Pancreas (tissue), 10 donors: ENCODE results near the gene ATXN8OS. TPM values are rescaled to one million over a fixed set of nuclear protein-coding genes. Genes with fewer than 3 reads are reported as not detected.

Source experiments
- ATAC-seq, 4 donors: fragments of 200-7000 bp; cut with Tn5 transposase; one replicate each; pipeline versions ENCODE4 v1.8.0 to v1.9.1; 2020; ENCODE audit warnings: mild to moderate bottlenecking in 4 of 4, moderate library complexity in 4 of 4
- DNase-seq, 6 donors: peaks; one replicate each; pipeline ENCODE4 v3.0.0-alpha.2; 2020
- FAIRE-seq: peaks from 2 replicates; lab custom pipeline; 2012; peaks lifted over from hg19 to GRCh38; lab: Jason Lieb, UNC
- H3K27ac ChIP-seq, 4 donors: fragments of 200-600 bp; sonication (generic); 1 replicate in 3 of 4; 2 replicates in 1 of 4; pipeline versions ENCODE4 v1.5.0 to v1.8.0; 2020
- H3K27me3 ChIP-seq, 4 donors: fragments of 200-600 bp; one replicate each; pipeline ENCODE4 v1.8.0; 2021
- H3K36me3 ChIP-seq, 3 donors: fragments of 200-600 bp; sonication (generic) in 1 of 3; one replicate each; pipeline versions ENCODE4 v1.5.0 to v1.8.0; 2020 to 2021
- H3K4me1 ChIP-seq, 3 donors: fragments of 200-600 bp; one replicate each; pipeline ENCODE4 v1.8.0; 2021
- H3K4me3 ChIP-seq, 4 donors: fragments of 200-600 bp; sonication (generic) in 2 of 4; one replicate each; pipeline versions ENCODE4 v1.5.0 to v1.8.0; 2020 to 2021
- H3K9me3 ChIP-seq, 4 donors: fragments of 200-600 bp; one replicate each; pipeline ENCODE4 v1.8.0; 2021
- WGBS, 2 donors: extraction: QIAGEN DNeasy Blood & Tissue Kit; methylation state at CpG; one replicate each; pipeline ENCODE4 v1.1.7; 2013; 5-methylcytosine and 5-hydroxymethylcytosine counted together
- intact Hi-C, 3 donors: fragments of 100-400 bp; cut with DNase I; formaldehyde crosslinking; loops; one replicate each; pipeline versions ENCODE4 v1.11.1 to v1.14.2; 2022
- polyA plus RNA-seq, 2 donors: library from polyadenylated mRNA; stranded (reverse); fragments of 200-250 nt; gene quantifications; one replicate each; pipeline ENCODE4 v1.2.3, GENCODE V29; 2013
- total RNA-seq, 6 donors: library from RNA; stranded (reverse); fragmentation: NEBNext Ultra II Directional in 4 of 6; extraction: Animal tissue kit (Norgen Biotek cat#: 25700) in 4 of 6; gene quantifications; one replicate each; pipeline versions ENCODE4 v1.2.1 to v1.2.4, GENCODE V29; 2021 to 2023
- TF ChIP-seq, protein P1 (sequence below), 4 donors: fragments of 200-600 bp; sonication (generic) in 3 of 4; IDR thresholded peaks; one replicate each; pipeline versions ENCODE4 v1.5.0 to v1.8.0; 2021; ENCODE audit warnings: antibody characterized with exemption in 4 of 4
- donor health status: healthy with polysubstance abuse.
- donor health status: DM: no; HTN: no; CAD: no; lungs with moderate emphysema.
- donor health status: DM: no; HTN: no; CAD: no.
- donor health status: control.
- donor health status: control.
- donor health status: Bipolar disorder and iron deficiency.
- donor health status: DM: yes; HTN: yes; CAD: no.
- donor health status: DM: no; HTN: no; CAD: no.
- donor health status: DM: no; HTN: no; CAD: no.
- donor health status: DM: yes; HTN: yes; CAD: no.

The ATXN8OS gene
- total RNA-seq (not detected), polyA plus RNA-seq (not detected)

DNA sequence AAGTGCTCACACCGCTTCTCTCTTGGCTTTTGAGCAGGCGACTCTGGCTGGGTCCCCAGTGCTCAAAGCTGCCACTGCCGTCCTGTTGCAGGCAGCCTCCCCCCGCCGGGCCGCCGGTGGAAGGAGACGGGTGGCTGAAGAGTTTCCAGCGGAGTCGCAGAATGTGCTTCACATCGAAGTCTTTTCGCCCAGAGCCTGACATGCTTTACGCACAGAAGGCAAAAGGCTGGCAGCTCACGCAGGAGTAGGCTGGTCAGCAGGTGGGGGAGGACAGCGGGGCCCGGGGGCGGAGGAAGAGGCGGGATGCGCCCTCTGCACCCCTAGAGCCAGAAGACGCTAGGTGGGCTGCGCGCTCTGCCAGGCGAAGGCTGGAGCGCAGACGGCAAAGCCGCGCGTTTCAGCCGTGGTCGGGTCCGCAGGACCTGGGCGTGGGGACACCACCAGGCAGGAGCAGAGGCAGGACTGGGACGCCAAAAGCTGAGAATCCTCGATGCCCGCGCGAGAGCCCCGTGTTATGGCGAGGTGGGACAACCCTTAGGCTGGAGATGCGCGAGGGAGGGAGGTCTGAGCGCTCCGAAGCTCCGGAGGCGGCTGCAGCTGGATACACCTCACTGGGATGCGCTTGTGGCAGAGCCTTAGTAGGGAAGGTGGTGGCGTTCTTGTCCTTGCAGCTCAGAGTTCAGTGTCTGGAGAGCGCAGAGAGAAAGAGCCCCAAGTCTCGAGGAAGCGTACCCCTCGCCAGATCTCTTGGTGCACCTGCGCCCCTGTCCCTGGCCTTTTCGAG, at the start of gene ATXN8OS:
Gene ATXN8OS, plus strand, starts transcription at position 329 of the 784 bp plus-strand sequence.
- no peak for FAIRE-seq
- WGBS, 2 donors = 4 to 5% methylated on average over 53 of the region's 53 CpGs

DNA sequence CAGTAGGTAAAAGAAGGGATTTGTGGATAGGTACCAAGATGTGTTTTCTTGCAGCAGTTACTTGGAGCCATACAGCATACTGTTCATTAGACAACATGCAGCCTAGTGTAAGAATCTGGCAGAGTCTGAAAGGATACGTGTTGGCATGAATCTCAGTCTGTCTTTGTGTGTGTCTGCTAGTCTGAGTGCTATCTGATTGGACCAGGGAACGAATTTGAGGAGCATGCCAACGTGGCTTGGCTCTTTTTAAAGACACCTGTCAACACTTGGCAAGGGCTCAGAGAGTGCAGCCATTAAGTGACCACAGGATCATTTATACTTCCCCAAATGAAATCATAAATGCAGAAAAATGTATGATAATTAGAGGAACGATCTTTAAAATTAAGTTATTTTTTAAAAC, 27.6 kb upstream of the ATXN8OS start:
- TF ChIP-seq, protein P1, sequence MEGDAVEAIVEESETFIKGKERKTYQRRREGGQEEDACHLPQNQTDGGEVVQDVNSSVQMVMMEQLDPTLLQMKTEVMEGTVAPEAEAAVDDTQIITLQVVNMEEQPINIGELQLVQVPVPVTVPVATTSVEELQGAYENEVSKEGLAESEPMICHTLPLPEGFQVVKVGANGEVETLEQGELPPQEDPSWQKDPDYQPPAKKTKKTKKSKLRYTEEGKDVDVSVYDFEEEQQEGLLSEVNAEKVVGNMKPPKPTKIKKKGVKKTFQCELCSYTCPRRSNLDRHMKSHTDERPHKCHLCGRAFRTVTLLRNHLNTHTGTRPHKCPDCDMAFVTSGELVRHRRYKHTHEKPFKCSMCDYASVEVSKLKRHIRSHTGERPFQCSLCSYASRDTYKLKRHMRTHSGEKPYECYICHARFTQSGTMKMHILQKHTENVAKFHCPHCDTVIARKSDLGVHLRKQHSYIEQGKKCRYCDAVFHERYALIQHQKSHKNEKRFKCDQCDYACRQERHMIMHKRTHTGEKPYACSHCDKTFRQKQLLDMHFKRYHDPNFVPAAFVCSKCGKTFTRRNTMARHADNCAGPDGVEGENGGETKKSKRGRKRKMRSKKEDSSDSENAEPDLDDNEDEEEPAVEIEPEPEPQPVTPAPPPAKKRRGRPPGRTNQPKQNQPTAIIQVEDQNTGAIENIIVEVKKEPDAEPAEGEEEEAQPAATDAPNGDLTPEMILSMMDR (IDR thresholded peaks at IDR 0.05) = no peak
- 14 to 30% methylated on average over 4 of the region's 4 CpGs for WGBS, 2 donors
- Histone ChIP-seq H3K9me3 (no peaks in the 10 kb centered on the region), H3K4me3 (no peak overlapping the region), H3K27ac (no peak overlapping the region), H3K4me1 (no peaks in the 10 kb centered on the region), H3K27me3 (no peaks in the 10 kb centered on the region), H3K36me3 (no peaks in the 10 kb centered on the region)
- intact Hi-C loops = no loop called here
- ATAC-seq = no peak
- no peak for FAIRE-seq
- DNase-seq = no peak

More for the DNA sequence above, at the start of gene ATXN8OS:
- ATAC-seq (peak in 2 of 4 donors; percentile 54 to 67), DNase-seq (peak in 3 of 6 donors; percentile 9 to 54 (median 43))
- H3K27ac ChIP-seq = no peak within 1 kb of the TSS
- no peaks in the 10 kb centered on the region for H3K36me3 ChIP-seq
- H3K9me3 ChIP-seq = no peaks in the 10 kb centered on the region
- no peaks in the 10 kb centered on the region for H3K4me1 ChIP-seq
- intact Hi-C loops = no loop called here
- no peaks in the 10 kb centered on the region for H3K27me3 ChIP-seq
- TF ChIP-seq, protein P1 (IDR thresholded peaks at IDR 0.05) = no peak
- H3K4me3 ChIP-seq = peak within 1 kb of the TSS in 1 of 4 donors; percentile 31

DNA sequence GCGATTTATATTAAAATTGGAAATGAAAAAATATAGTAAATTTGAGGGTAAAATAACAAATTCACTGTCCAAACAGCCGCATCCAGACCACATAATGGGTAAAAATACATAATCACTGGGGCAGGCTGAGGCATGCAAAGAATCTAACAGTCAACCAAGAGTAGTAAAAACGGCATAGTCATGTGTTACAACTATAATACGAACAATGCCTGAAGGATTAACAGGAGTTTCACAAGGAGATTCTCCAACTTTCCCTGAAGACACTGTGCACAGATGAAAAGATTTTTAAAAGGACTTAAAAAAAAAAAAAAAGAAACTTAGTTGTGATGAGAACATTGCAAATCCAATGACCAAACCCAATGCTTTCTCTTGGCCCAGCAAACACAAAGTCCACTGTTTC, 20.4 kb upstream of the ATXN8OS start:
- Histone ChIP-seq H3K4me1 (no peaks in the 10 kb centered on the region), H3K9me3 (no peaks in the 10 kb centered on the region), H3K27me3 (no peaks in the 10 kb centered on the region), H3K4me3 (no peak overlapping the region), H3K27ac (no peak overlapping the region), H3K36me3 (no peaks in the 10 kb centered on the region)
- DNase-seq (no peak), FAIRE-seq (no peak), ATAC-seq (no peak)
- TF ChIP-seq, protein P1 (IDR thresholded peaks at IDR 0.05) = no peak
- intact Hi-C loops = no loop called here
- WGBS, 2 donors = 71 to 83% methylated on average over 4 of the region's 4 CpGs

DNA sequence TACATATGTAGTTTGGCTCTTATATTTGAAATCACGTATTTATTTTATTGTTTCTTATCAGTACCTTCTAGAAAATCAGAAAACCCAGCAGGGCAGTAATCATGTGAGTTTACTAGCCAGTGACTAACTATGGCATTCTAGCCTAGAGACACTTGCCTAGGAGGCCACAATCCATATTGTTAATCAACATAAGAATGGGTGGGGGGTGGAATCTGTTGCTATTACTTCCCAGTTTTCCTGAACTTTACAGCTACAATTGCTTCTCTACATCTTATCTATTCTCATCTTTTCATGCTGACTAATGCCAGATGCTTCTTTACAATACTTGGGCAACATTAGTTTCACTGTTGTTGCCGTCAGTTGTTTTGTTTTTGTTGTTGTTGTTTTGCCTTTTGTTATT, 18.7 kb upstream of the ATXN8OS start:
- H3K9me3 ChIP-seq = no peaks in the 10 kb centered on the region
- no peak for ATAC-seq
- H3K4me1 ChIP-seq = no peaks in the 10 kb centered on the region
- H3K4me3 ChIP-seq = no peak overlapping the region
- H3K36me3 ChIP-seq = no peaks in the 10 kb centered on the region
- FAIRE-seq = no peak
- 60 to 72% methylated on average over 2 of the region's 2 CpGs for WGBS, 2 donors
- intact Hi-C loops = no loop called here
- DNase-seq = no peak
- no peak overlapping the region for H3K27ac ChIP-seq
- TF ChIP-seq, protein P1 (IDR thresholded peaks at IDR 0.05) = no peak
- H3K27me3 ChIP-seq = no peaks in the 10 kb centered on the region
